ENCODE data around the gene XRN1.
A peak's percentile ranks its signal among the peaks of the same experiment; 100 is the strongest.
"Not testable (repeated sequence)": the region's sequence is repeated elsewhere in the genome, so short reads cannot be mapped to it uniquely, and the experiment has no call there.

XRN1 gene

DNA sequence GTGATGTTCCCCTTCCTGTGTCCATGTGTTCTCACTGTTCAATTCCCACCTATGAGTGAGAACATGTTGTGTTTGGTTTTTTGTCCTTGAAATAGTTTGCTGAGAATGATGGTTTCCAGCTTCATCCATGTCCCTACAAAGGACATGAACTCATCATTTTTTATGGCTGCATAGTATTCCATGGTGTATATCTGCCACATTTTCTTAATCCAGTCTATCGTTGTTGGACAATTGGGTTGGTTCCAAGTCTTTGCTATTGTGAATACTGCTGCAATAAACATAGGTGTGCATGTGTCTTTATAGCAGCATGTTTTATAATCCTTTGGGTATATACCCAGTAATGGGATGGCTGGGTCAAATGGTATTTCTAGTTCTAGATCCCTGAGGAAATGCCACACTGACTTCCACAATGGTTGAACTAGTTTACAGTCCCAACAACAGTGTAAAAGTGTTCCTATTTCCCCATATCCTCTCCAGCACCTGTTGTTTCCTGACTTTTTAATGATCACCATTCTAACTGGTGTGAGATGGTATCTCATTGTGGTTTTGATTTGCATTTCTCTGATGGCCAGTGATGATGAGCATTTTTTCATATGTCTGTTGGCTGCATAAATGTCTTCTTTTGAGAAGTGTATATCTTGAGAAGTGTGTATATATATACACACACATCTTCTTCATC lies 123.4 kb downstream of the XRN1 start:
- not testable (repeated sequence) for H3K4me1 Mint-ChIP-seq (ENCODE audit: low read depth); H3K27ac Mint-ChIP-seq; H3K4me3 Mint-ChIP-seq; H3K9me3 Mint-ChIP-seq (ENCODE audit: low read depth); H3K27me3 Mint-ChIP-seq
- peaks cover 37% of the 10 kb centered on the region for H3K36me3 Mint-ChIP-seq

- Mint-ChIP-seq H3K4me1 (ENCODE audit: low read depth) (no peaks in the 10 kb centered on the region), H3K9me3 (ENCODE audit: low read depth) (no peaks in the 10 kb centered on the region), H3K36me3 (peaks cover 17% of the 10 kb centered on the region), H3K4me3 (no peak overlapping the region), H3K27ac (peak overlapping the region; percentile 7), H3K27me3 (no peaks in the 10 kb centered on the region)
Observed at GRCh38 chr3:142319912-142320311, 127.9 kb downstream of the XRN1 start.

GRCh38 chr3:142319094-142319493 lies 128.7 kb downstream of the XRN1 start:
- Mint-ChIP-seq H3K27ac (no peak overlapping the region), H3K27me3 (no peaks in the 10 kb centered on the region), H3K9me3 (ENCODE audit: low read depth) (no peaks in the 10 kb centered on the region), H3K4me1 (ENCODE audit: low read depth) (no peaks in the 10 kb centered on the region), H3K4me3 (no peak overlapping the region), H3K36me3 (peaks cover 13% of the 10 kb centered on the region)

DNA sequence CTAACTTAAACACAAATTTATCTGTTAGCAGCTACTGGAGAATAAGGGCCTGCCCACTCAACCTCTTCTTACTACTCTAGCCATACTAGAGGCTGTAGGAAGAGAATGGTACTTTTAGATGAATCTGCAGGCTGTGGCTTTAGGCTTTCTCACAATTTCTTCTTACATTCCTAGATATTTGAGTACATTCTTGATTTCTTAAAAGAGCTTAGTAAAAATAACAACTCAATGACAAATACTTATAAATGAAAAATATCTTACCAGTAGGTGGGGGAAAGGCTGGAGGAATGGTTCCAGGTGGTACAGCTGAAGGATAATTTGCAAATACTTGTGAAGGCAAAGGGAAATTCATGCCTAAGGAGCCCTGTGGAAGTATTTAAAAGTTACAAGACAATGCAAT lies 129.5 kb downstream of the XRN1 start:
- H3K9me3 Mint-ChIP-seq (ENCODE audit: low read depth): no peaks in the 10 kb centered on the region
- no peak overlapping the region for H3K4me3 Mint-ChIP-seq
- H3K27ac Mint-ChIP-seq: no peak overlapping the region
- peaks cover 13% of the 10 kb centered on the region for H3K36me3 Mint-ChIP-seq
- no peaks in the 10 kb centered on the region for H3K4me1 Mint-ChIP-seq (ENCODE audit: low read depth)
- H3K27me3 Mint-ChIP-seq: no peaks in the 10 kb centered on the region

GRCh38 chr3:142315978-142316388 lies 131.9 kb downstream of the XRN1 start:
- H3K27me3 Mint-ChIP-seq; H3K27ac Mint-ChIP-seq; H3K9me3 Mint-ChIP-seq (ENCODE audit: low read depth); H3K4me3 Mint-ChIP-seq; H3K4me1 Mint-ChIP-seq (ENCODE audit: low read depth): not testable (repeated sequence)
- peaks cover 12% of the 10 kb centered on the region for H3K36me3 Mint-ChIP-seq

DNA sequence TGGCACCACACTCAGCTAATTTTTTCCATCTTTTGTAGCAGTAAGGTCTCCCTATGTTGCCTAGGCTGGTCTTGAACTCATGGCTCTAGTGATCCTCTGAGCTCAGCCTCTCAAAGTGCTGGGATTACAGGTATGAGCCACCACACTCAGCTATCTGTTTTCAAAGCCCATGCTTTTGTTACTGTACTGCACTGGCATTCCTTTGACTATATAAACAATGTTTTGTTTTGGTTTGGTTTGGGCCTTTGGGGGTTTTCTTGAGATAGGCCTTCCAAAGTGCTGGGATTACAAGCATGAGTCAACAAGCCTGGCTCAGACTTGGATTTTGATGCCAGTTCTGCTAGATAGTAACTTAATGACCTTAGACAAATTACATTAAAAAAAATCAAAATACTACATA lies 132.8 kb downstream of the XRN1 start:
- Mint-ChIP-seq H3K9me3 (ENCODE audit: low read depth) (no peaks in the 10 kb centered on the region), H3K27me3 (no peaks in the 10 kb centered on the region), H3K4me1 (ENCODE audit: low read depth) (no peaks in the 10 kb centered on the region), H3K27ac (no peak overlapping the region), H3K36me3 (peaks cover 8% of the 10 kb centered on the region), H3K4me3 (no peak overlapping the region)

DNA sequence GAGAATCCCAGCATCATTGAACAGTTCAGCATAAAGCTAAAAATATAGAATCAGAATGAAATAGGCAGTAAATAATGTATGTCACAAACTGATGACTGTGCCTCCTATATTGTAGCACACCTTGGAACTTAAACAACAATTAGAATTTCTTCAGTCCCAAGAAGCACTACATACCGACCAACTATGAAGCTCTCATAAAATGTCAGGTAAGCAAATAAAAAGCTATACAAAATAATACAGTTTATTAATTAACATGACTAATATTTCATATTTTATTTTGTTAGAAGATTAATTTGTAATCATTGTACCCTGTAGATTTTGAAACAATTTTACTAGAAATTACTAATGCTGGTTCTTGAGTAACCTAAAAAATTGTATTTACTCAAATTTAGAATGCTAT lies 137.4 kb downstream of the XRN1 start:
- Mint-ChIP-seq H3K27ac (no peak overlapping the region), H3K36me3 (peaks cover 20% of the 10 kb centered on the region), H3K4me1 (ENCODE audit: low read depth) (no peaks in the 10 kb centered on the region), H3K27me3 (no peaks in the 10 kb centered on the region), H3K9me3 (ENCODE audit: low read depth) (no peaks in the 10 kb centered on the region), H3K4me3 (no peak overlapping the region)

DNA sequence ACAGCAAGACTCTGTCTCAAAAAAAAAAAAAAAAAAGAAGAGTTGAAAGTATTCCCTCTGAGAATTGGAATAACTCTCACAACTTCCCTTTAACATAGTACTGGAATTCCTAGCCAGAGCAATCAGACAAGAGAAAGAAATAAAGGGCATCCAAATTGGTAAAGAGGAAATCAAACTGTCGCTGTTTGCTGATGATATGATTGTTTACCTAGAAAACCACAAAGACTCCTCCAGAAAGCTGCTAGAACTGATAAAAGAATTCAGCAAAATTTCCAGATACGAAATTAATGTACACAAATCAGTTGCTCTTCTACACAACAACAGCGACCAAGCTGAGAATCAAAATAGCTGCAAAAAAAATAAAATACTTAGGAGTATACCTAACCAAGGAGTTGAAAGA lies 145.0 kb downstream of the XRN1 start:
- H3K9me3 Mint-ChIP-seq (ENCODE audit: low read depth): peaks cover 27% of the 10 kb centered on the region
- not testable (repeated sequence) for H3K4me1 Mint-ChIP-seq (ENCODE audit: low read depth); H3K27ac Mint-ChIP-seq; H3K4me3 Mint-ChIP-seq; H3K27me3 Mint-ChIP-seq
- peaks cover 46% of the 10 kb centered on the region for H3K36me3 Mint-ChIP-seq

GRCh38 chr3:142298626-142299025 lies 149.2 kb downstream of the XRN1 start:
- Mint-ChIP-seq H3K27ac (no peak overlapping the region), H3K9me3 (ENCODE audit: low read depth) (peaks cover 16% of the 10 kb centered on the region), H3K4me1 (ENCODE audit: low read depth) (no peaks in the 10 kb centered on the region), H3K27me3 (no peaks in the 10 kb centered on the region), H3K4me3 (no peak overlapping the region), H3K36me3 (peaks cover 25% of the 10 kb centered on the region)

- peaks cover 4% of the 10 kb centered on the region for H3K9me3 Mint-ChIP-seq (ENCODE audit: low read depth)
- H3K27ac Mint-ChIP-seq: no peak overlapping the region
- no peak overlapping the region for H3K4me3 Mint-ChIP-seq
- no peaks in the 10 kb centered on the region for H3K27me3 Mint-ChIP-seq
- peaks cover 12% of the 10 kb centered on the region for H3K36me3 Mint-ChIP-seq
- H3K4me1 Mint-ChIP-seq (ENCODE audit: low read depth): no peaks in the 10 kb centered on the region
Observed at GRCh38 chr3:142296507-142296906, 151.3 kb downstream of the XRN1 start.

DNA sequence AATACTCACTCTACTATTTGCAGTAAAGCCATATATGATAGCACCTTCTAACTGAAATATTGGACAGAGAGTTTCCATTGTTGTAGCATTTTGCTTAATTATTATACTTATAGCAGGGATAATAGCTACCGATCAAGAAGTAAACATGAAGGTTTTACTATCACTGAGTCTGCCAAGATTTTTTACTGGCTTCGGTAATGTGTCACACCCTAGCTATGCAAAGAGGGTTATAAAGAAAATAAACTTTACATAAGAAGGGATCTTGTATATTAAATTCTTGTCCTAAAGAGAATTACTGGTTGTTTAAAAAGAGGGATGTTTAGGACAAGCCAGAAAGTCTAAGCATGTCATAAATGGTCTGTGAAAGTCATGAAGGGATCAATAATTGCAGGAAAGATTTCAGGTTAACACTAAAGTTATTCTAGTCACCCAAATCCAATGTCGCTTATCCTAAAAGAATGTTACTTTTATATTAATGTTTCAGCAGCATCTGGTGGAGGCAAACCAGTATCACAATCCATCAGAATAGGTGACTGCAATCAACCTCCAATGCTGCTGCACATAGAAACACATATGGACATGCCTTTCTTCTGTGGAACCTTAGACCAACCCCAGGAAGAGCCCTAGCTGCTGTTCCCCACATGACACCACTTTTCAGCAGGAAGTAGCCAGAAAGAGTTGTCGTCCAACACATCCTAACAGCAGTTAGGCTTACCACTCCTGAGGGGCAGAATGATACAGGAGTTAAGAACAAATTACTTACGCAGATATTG lies 159.8 kb downstream of the XRN1 start:
- Mint-ChIP-seq H3K4me3 (no peak overlapping the region), H3K9me3 (ENCODE audit: low read depth) (peaks cover 7% of the 10 kb centered on the region), H3K4me1 (ENCODE audit: low read depth) (no peaks in the 10 kb centered on the region), H3K27me3 (peaks cover 1% of the 10 kb centered on the region), H3K27ac (no peak overlapping the region), H3K36me3 (peaks cover 7% of the 10 kb centered on the region)

- Mint-ChIP-seq H3K36me3 (peaks cover 7% of the 10 kb centered on the region), H3K27ac (no peak overlapping the region), H3K4me1 (ENCODE audit: low read depth) (no peaks in the 10 kb centered on the region), H3K4me3 (no peak overlapping the region), H3K9me3 (ENCODE audit: low read depth) (peaks cover 7% of the 10 kb centered on the region), H3K27me3 (peaks cover 1% of the 10 kb centered on the region)
Observed at GRCh38 chr3:142285083-142285517, 162.7 kb downstream of the XRN1 start.

DNA sequence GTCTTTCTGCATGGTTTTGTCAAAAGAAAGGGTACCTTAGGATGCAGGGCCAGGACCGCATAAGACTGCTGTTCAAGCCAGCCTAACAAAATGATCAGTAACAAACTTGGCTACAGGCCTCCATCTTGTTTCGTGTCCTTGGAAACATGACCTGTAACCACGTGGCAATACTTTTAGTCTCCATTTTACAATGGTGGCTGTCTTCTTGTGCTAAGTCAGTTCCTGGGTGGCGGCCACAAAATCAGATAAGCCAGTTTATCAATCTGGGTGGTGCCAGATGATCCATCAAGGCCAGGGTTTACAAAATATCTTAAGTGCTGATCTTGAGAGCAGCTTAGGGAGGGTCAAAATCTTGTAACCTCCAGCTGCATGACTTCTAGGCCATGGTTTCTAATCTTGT lies 165.3 kb downstream of the XRN1 start:
- no peaks in the 10 kb centered on the region for H3K27me3 Mint-ChIP-seq
- no peaks in the 10 kb centered on the region for H3K4me1 Mint-ChIP-seq (ENCODE audit: low read depth)
- no peak overlapping the region for H3K4me3 Mint-ChIP-seq
- H3K9me3 Mint-ChIP-seq (ENCODE audit: low read depth): peaks cover 1% of the 10 kb centered on the region
- H3K36me3 Mint-ChIP-seq: no peaks in the 10 kb centered on the region
- H3K27ac Mint-ChIP-seq: no peak overlapping the region

- Mint-ChIP-seq H3K4me3 (no peak overlapping the region), H3K4me1 (ENCODE audit: low read depth) (no peaks in the 10 kb centered on the region), H3K27me3 (no peaks in the 10 kb centered on the region), H3K36me3 (no peaks in the 10 kb centered on the region), H3K27ac (no peak overlapping the region), H3K9me3 (ENCODE audit: low read depth) (no peaks in the 10 kb centered on the region)
Observed at GRCh38 chr3:142281474-142281873, 166.4 kb downstream of the XRN1 start.

DNA sequence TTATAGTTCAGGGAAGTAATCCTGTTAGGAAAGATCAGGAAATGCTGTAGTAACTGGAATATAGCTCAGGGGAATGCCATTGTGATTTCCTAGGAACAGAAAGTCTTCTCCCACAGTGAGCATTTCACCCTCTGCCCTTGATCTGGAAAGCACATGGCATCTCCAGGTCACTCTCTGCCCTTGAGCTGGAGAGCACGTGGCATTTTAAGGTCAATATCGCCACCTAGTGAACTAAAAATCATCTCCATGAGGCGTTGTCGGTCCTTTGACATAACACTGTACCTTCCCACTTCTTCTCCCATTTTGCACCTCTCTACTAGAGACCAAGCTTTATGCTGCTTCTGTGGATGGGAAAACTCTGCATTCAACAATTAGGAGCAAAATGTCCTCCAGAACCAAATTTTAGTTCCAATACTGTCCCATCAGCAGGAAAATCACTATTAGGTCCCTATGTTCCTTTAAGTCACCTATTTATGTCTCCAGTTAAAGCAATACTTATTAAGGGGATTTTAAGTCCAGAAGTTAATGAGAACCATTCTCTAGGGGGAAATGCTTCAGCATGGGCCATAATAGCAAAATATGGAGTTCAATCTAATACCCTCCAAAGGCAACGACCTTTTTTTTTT lies 167.8 kb downstream of the XRN1 start:
- H3K36me3 Mint-ChIP-seq: no peaks in the 10 kb centered on the region
- no peak overlapping the region for H3K4me3 Mint-ChIP-seq
- no peak overlapping the region for H3K27ac Mint-ChIP-seq
- H3K4me1 Mint-ChIP-seq (ENCODE audit: low read depth): no peaks in the 10 kb centered on the region
- H3K9me3 Mint-ChIP-seq (ENCODE audit: low read depth): no peaks in the 10 kb centered on the region
- H3K27me3 Mint-ChIP-seq: no peaks in the 10 kb centered on the region

All from activated naive CD8-positive, alpha-beta T cell (primary cell).